Smooth muscle cell of bladder (primary cell): ENCODE results near the gene OR2H1. TPM values are rescaled to one million over a fixed set of nuclear protein-coding genes. Genes with fewer than 3 reads are reported as not detected.

ENCODE experiments used
- total RNA-seq: library from RNA; depleted of rRNA; stranded (reverse); fragments of >200 nt; gene quantifications from 2 replicates; pipeline ENCODE4 v1.2.3, GENCODE V29; 2014

The OR2H1 gene
- 0.14 TPM in 1 of 2 replicates, not detected in the other for total RNA-seq

DNA sequence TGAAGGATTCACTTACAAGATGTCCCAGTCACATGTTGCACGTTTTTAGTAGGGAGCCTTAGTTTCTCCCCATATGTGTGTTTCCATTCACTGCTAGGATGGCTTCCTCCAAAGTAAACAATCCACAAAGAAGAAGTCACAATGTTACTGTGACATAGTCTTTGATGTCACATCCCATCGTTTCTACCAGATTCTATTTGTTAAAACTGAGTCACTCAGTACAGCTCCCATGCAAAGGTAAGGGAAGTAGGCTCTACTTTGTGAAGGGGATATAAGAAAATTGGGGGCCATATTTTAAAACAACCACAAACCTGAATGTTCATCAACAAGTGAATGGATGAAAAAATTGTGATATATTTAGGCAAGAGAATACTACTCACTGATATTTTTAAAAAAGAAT lies at the start of gene OR2H1, which contains the start of gene OR11A1:
TSS of gene OR2H1 (plus strand) at position 185 of the 400 bp plus-strand sequence. CDS start 4,615 bp downstream, outside the sequence.
TSS of gene OR11A1 (minus strand) at position 101 of the 400 bp plus-strand sequence. CDS start 29,430 bp downstream, outside the sequence.

DNA sequence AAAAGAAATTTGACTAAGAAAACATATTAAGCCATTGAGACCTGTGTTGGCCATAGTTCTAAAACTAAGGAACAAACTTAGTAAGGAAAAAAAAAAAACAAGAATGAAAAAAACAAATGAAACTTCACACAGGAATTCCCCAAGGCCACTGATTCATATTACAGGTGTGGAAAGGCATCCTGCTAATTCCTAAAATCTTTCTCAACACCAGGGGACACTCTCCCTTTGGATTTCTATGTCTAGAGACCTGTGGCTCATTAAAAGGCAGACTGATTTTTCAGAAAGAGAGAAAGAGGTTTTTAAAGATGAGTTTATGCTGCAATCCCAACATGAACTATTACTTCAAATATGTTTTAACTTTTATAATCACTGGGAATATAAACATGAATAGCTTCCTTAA lies 42.4 kb upstream of the OR2H1 start, which contains the start of gene OR12D1:
TSS of gene OR12D1 (plus strand) at position 341 of the 400 bp plus-strand sequence.

DNA sequence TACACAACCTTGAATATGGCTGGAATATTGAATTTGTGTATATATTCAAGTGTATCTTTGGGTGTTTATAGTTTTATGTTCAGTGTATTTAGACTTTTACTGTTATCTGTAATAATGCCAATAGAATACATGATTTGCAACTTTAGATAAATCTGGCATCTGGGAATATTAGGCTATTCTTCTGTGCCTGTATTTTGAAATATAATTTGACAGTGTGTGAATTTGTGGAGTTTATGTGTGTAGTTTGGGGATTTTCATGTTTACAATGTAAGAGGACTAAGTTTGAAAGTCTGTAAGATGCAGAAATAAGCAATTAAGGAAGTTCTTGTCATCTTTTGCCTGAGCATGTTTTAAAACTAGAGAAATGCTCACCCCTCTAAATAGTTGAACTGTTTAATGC lies 17.9 kb upstream of the OR2H1 start, which contains the start of gene OR10C1:
TSS of gene OR10C1 (plus strand) at position 301 of the 400 bp plus-strand sequence. CDS start 710 bp downstream, outside the sequence.

DNA sequence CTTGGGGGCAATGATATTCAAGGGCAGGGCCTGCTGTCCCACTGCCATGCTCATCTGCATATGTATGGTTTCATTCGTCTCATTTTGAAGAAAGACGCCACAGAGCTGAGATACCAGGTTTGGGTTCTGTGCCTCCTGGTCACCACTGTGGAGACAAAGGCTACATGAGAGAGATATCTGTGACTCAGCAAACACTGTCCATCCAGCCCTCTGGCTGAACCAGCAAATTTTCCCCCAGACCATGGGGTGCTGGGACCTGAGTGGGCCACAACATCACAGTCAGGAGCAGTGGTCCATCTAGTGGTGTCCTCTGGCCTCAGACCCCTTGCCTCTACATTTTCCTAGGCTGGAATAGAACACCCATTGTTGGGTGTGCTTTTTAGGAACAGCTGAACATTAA lies 30.7 kb downstream of the OR2H1 start, which contains the start of gene MAS1L:
TSS of gene MAS1L (minus strand) at position 297 of the 400 bp plus-strand sequence. CDS start at position 243, 54 bp downstream.

Other genes with a start within 250 kb of the OR2H1 start
- not detected in 2 replicates for gene OR14J1, start 155.5 kb upstream of the OR2H1 start, total RNA-seq
- gene OR5V1, start 88.3 kb upstream of the OR2H1 start, total RNA-seq: not detected in 2 replicates
- gene OR12D3, start 81.9 kb upstream of the OR2H1 start, total RNA-seq: not detected in 2 replicates
- not detected in 2 replicates for gene OR12D2, start 61.5 kb upstream of the OR2H1 start, total RNA-seq
- not detected in 2 replicates for gene OR12D1, start 42.2 kb upstream of the OR2H1 start, total RNA-seq
- gene OR10C1, start 17.8 kb upstream of the OR2H1 start, total RNA-seq: not detected in 2 replicates
- not detected in 2 replicates for gene OR11A1, start 84 bp upstream of the OR2H1 start, total RNA-seq
- gene MAS1L, start 30.8 kb downstream of the OR2H1 start, total RNA-seq: not detected in 2 replicates
- gene UBD, start 102.6 kb downstream of the OR2H1 start, total RNA-seq: not detected in 2 replicates
- not detected in 2 replicates for gene OR2H2, start 128.0 kb downstream of the OR2H1 start, total RNA-seq
- gene GABBR1, start 176.0 kb downstream of the OR2H1 start, total RNA-seq: 10.2 and 13.5 TPM in 2 replicates
- gene MOG, start 199.9 kb downstream of the OR2H1 start, total RNA-seq: not detected in 2 replicates
- gene ZFP57, start 224.0 kb downstream of the OR2H1 start, total RNA-seq: 0.37 TPM in 1 of 2 replicates, not detected in the other